ENCODE results near the gene CD19. TPM values are rescaled to one million over a fixed set of nuclear protein-coding genes. Genes with fewer than 3 reads are reported as not detected.

Gene CD19
- polyA plus RNA-seq, 1 donor from 2014 or later, result not detected

GRCh38 chr16:28985211-28986041 lies 53.7 kb downstream of the CD19 start:
- Histone ChIP-seq H3K27me3 (ENCODE audit: insufficient read depth, low read depth, low read length) (no peaks in the 10 kb centered on the region), H4K20me1 (ENCODE audit: insufficient read depth) (no peaks in the 10 kb centered on the region), H3K36me3 (ENCODE audit: insufficient read depth, low read length) (no peaks in the 10 kb centered on the region), H3K9ac (ENCODE audit: low read length) (no peak overlapping the region), H3K79me2 (replicated peaks; ENCODE audit: insufficient read depth, low read length) (no peaks in the 10 kb centered on the region), H3K27ac (ENCODE audit: low read length) (no peak overlapping the region), H3K4me2 (ENCODE audit: low read length) (no peak overlapping the region), H3K4me3 (ENCODE audit: low read length) (no peak overlapping the region), H2AFZ (ENCODE audit: low read depth, low read length) (no peak overlapping the region), H3K9me2 (ENCODE audit: insufficient read depth, low read length) (no peaks in the 10 kb centered on the region), H3K9me3 (ENCODE audit: low read length) (no peaks in the 10 kb centered on the region), H3F3A (ENCODE audit: insufficient read depth, low read length, poor library complexity, severe bottlenecking) (no peaks in the 10 kb centered on the region)
- TF ChIP-seq MXI1 (conservative IDR thresholded peaks at IDR 0.05; ENCODE audit: poor library complexity, severe bottlenecking), result no peak
- no peak for TF ChIP-seq POLR2AphosphoS5 (IDR thresholded peaks at IDR 0.05)
- TF ChIP-seq REST (IDR thresholded peaks at IDR 0.05; ENCODE audit: borderline replicate concordance), result no peak
- no peak for TF ChIP-seq TAF1 (IDR thresholded peaks at IDR 0.05; ENCODE audit: low read depth)
- no peak for TF ChIP-seq SMC3 (conservative IDR thresholded peaks at IDR 0.05; ENCODE audit: poor library complexity)
- no peak for TF ChIP-seq RAD21 (conservative IDR thresholded peaks at IDR 0.05)
- TF ChIP-seq CTCF (IDR thresholded peaks at IDR 0.05; ENCODE audit: poor library complexity, severe bottlenecking), result no peak

GRCh38 chr16:28986046-28986445 lies 54.3 kb downstream of the CD19 start:
- Histone ChIP-seq H3K9ac (ENCODE audit: low read length) (no peak overlapping the region), H2AFZ (ENCODE audit: low read depth, low read length) (no peak overlapping the region), H3K36me3 (ENCODE audit: insufficient read depth, low read length) (no peaks in the 10 kb centered on the region), H3K4me2 (ENCODE audit: low read length) (no peak overlapping the region), H3F3A (ENCODE audit: insufficient read depth, low read length, poor library complexity, severe bottlenecking) (no peaks in the 10 kb centered on the region), H3K79me2 (replicated peaks; ENCODE audit: insufficient read depth, low read length) (no peaks in the 10 kb centered on the region), H3K27me3 (ENCODE audit: insufficient read depth, low read depth, low read length) (no peaks in the 10 kb centered on the region), H4K20me1 (ENCODE audit: insufficient read depth) (no peaks in the 10 kb centered on the region), H3K27ac (ENCODE audit: low read length) (no peak overlapping the region), H3K9me3 (ENCODE audit: low read length) (no peaks in the 10 kb centered on the region), H3K9me2 (ENCODE audit: insufficient read depth, low read length) (no peaks in the 10 kb centered on the region), H3K4me3 (ENCODE audit: low read length) (no peak overlapping the region)
- TF ChIP-seq POLR2AphosphoS5 (IDR thresholded peaks at IDR 0.05) (no peak), TAF1 (IDR thresholded peaks at IDR 0.05; ENCODE audit: low read depth) (no peak), EP300 (conservative IDR thresholded peaks at IDR 0.05; ENCODE audit: poor library complexity, severe bottlenecking) (no peak), EZH2 (IDR thresholded peaks at IDR 0.05; ENCODE audit: borderline replicate concordance, insufficient read depth, low read length, poor library complexity, severe bottlenecking) (no peak), SMC3 (conservative IDR thresholded peaks at IDR 0.05; ENCODE audit: poor library complexity) (no peak), MXI1 (conservative IDR thresholded peaks at IDR 0.05; ENCODE audit: poor library complexity, severe bottlenecking) (no peak), REST (IDR thresholded peaks at IDR 0.05; ENCODE audit: borderline replicate concordance) (no peak), CTCF (IDR thresholded peaks at IDR 0.05; ENCODE audit: poor library complexity, severe bottlenecking) (no peak), RAD21 (conservative IDR thresholded peaks at IDR 0.05) (no peak)

Data from neural cell (in vitro differentiated cells).